ENCODE data around the gene WDR86.

GRCh38 chr7:151343516-151343915 is 66.3 kb downstream of the WDR86 start:
- TF ChIP-seq POLR2AphosphoS5 (IDR thresholded peaks at IDR 0.05; ENCODE audit: borderline replicate concordance, low read depth, low read length) (no peak), EZH2 (IDR thresholded peaks at IDR 0.05) (no peak), FOXP2 (optimal IDR thresholded peaks at IDR 0.05; ENCODE audit: control extremely low read depth, extremely low read length, insufficient read depth) (no peak)

Measured in SK-N-MC (cell line).